ENCODE data around the gene CENPB.

CENPB gene

GRCh38 chr20:3812975-3813847 is 26.7 kb upstream of the CENPB start:
- TF ChIP-seq GABPA (IDR thresholded peaks at IDR 0.05; ENCODE audit: low read depth) (no peak), SPI1 (IDR thresholded peaks at IDR 0.05; ENCODE audit: borderline replicate concordance, low read depth) (no peak), POLR2AphosphoS5 (IDR thresholded peaks at IDR 0.05; ENCODE audit: low read depth) (no peak)
- TF ChIP-seq, protein P1, sequence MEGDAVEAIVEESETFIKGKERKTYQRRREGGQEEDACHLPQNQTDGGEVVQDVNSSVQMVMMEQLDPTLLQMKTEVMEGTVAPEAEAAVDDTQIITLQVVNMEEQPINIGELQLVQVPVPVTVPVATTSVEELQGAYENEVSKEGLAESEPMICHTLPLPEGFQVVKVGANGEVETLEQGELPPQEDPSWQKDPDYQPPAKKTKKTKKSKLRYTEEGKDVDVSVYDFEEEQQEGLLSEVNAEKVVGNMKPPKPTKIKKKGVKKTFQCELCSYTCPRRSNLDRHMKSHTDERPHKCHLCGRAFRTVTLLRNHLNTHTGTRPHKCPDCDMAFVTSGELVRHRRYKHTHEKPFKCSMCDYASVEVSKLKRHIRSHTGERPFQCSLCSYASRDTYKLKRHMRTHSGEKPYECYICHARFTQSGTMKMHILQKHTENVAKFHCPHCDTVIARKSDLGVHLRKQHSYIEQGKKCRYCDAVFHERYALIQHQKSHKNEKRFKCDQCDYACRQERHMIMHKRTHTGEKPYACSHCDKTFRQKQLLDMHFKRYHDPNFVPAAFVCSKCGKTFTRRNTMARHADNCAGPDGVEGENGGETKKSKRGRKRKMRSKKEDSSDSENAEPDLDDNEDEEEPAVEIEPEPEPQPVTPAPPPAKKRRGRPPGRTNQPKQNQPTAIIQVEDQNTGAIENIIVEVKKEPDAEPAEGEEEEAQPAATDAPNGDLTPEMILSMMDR (IDR thresholded peaks at IDR 0.05; ENCODE audit: insufficient read depth, low read length) = no peak
- TF ChIP-seq, protein P2, sequence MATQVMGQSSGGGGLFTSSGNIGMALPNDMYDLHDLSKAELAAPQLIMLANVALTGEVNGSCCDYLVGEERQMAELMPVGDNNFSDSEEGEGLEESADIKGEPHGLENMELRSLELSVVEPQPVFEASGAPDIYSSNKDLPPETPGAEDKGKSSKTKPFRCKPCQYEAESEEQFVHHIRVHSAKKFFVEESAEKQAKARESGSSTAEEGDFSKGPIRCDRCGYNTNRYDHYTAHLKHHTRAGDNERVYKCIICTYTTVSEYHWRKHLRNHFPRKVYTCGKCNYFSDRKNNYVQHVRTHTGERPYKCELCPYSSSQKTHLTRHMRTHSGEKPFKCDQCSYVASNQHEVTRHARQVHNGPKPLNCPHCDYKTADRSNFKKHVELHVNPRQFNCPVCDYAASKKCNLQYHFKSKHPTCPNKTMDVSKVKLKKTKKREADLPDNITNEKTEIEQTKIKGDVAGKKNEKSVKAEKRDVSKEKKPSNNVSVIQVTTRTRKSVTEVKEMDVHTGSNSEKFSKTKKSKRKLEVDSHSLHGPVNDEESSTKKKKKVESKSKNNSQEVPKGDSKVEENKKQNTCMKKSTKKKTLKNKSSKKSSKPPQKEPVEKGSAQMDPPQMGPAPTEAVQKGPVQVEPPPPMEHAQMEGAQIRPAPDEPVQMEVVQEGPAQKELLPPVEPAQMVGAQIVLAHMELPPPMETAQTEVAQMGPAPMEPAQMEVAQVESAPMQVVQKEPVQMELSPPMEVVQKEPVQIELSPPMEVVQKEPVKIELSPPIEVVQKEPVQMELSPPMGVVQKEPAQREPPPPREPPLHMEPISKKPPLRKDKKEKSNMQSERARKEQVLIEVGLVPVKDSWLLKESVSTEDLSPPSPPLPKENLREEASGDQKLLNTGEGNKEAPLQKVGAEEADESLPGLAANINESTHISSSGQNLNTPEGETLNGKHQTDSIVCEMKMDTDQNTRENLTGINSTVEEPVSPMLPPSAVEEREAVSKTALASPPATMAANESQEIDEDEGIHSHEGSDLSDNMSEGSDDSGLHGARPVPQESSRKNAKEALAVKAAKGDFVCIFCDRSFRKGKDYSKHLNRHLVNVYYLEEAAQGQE (IDR thresholded peaks at IDR 0.05; ENCODE audit: insufficient replicate concordance, low read depth) = no peak
- DNase-seq (ENCODE audit: low read depth in 1 of 2, low spot score in 1 of 2) = no peak
- no peak overlapping the region for H3K27ac ChIP-seq (replicated peaks)
- H3K27me3 ChIP-seq (ENCODE audit: insufficient read depth, poor library complexity, severe bottlenecking) = no peaks in the 10 kb centered on the region
- no peak overlapping the region for H3K4me3 ChIP-seq (replicated peaks; ENCODE audit: insufficient read depth, low read length)

- H3K27me3 ChIP-seq (ENCODE audit: insufficient read depth, poor library complexity, severe bottlenecking) = no peaks in the 10 kb centered on the region
- H3K4me3 ChIP-seq (replicated peaks; ENCODE audit: insufficient read depth, low read length) = no peak overlapping the region
- H3K27ac ChIP-seq (replicated peaks) = peak overlapping the region; percentile 44
- DNase-seq (ENCODE audit: low read depth in 1 of 2, low spot score in 1 of 2) = no peak
- no peak for TF ChIP-seq POLR2AphosphoS5 (IDR thresholded peaks at IDR 0.05; ENCODE audit: low read depth)
- TF ChIP-seq, protein P2 (IDR thresholded peaks at IDR 0.05; ENCODE audit: insufficient replicate concordance, low read depth) = no peak
- no peak for TF ChIP-seq SPI1 (IDR thresholded peaks at IDR 0.05; ENCODE audit: borderline replicate concordance, low read depth)
- no peak for TF ChIP-seq GABPA (IDR thresholded peaks at IDR 0.05; ENCODE audit: low read depth)
- TF ChIP-seq, protein P1 (IDR thresholded peaks at IDR 0.05; ENCODE audit: insufficient read depth, low read length) = no peak
These were observed 25.7 kb upstream of the CENPB start for GRCh38 chr20:3812259-3812681.

- Histone ChIP-seq H3K27me3 (ENCODE audit: insufficient read depth, poor library complexity, severe bottlenecking) (no peaks in the 10 kb centered on the region), H3K4me3 (replicated peaks; ENCODE audit: insufficient read depth, low read length) (peak overlapping the region; percentile 33), H3K27ac (replicated peaks) (peak overlapping the region; percentile 44)
- DNase-seq (ENCODE audit: low read depth in 1 of 2, low spot score in 1 of 2) = peak; percentile 76 to 94
- no peak for TF ChIP-seq GABPA (IDR thresholded peaks at IDR 0.05; ENCODE audit: low read depth)
- peak; percentile 75; the same call in 1 of the 2 replicates for TF ChIP-seq POLR2AphosphoS5 (IDR thresholded peaks at IDR 0.05; ENCODE audit: low read depth)
- TF ChIP-seq, protein P2 (IDR thresholded peaks at IDR 0.05; ENCODE audit: insufficient replicate concordance, low read depth) = no peak
- TF ChIP-seq, protein P1 (IDR thresholded peaks at IDR 0.05; ENCODE audit: insufficient read depth, low read length) = no peak
- no peak for TF ChIP-seq SPI1 (IDR thresholded peaks at IDR 0.05; ENCODE audit: borderline replicate concordance, low read depth)
These were observed 25.1 kb upstream of the CENPB start for GRCh38 chr20:3811467-3812258.

Measured in HL-60 (cell line).